GM19193 (cell line): Measurements from ENCODE around the gene KRT73.

Experiments used
- POLR2A ChIP-seq: IDR thresholded peaks from 4 replicates; pipeline ENCODE4 v1.6.1; 2011; ENCODE audit not compliant: insufficient read depth, insufficient read length; ENCODE audit errors: extremely low read depth

Gene KRT73

DNA sequence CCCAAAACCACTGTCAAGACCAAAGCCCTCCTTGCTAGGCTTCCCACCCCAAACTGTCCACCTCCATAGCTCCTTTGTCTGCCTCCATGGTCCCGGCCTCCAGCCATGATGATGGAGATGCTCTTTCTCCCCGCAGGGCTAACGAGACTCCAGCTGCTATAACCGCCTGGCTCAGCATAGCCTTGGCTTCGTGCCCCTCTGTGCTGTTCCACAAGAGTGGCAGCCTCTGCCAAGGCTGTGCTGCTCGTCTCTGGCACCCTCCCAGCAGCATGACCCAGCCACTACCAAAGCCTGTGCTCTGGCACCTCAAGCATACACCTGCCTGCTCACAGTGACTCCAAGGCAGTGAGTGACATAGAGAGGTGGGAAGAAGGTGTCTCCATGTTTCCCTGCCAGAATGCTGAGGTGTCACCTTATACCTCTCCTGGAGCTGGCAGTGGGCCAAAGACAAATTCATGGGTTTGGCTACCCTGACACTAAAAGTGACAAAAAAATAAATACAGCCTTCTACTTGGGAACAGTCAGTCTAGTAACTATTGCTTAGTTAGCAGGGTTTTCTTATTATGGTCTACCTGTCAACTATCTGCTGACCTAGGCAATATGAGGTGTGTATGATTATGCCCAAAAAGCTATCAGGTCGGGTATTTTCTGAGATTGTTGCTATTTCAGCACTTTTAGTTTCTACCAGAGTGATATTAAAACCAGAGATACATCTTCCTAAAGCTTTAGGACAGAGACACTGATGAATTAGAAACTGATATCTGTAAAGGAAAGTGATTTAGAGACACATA is 16.1 kb upstream of the KRT73 start:
- no peak for TF ChIP-seq POLR2A

DNA sequence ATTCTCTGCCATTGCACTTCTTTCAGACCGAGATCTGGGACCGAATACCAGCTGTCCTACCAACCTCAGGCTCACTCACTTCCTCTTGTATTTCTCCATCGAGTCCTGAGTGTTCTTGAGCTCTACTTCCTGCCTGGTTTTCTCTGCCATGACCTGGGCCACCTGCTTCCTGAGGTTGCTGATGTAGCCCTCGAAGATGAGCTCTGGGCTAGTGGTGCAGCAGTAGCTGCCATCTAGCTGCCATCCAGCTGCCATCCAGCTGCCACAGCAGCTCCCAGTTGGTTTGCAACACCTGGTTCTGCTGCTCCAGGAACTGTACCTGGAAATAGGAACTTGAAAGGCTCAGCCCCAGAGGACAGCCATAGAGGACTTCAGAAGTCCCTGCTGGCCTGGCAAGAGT is 15.0 kb upstream of the KRT73 start:
- no peak for TF ChIP-seq POLR2A

DNA sequence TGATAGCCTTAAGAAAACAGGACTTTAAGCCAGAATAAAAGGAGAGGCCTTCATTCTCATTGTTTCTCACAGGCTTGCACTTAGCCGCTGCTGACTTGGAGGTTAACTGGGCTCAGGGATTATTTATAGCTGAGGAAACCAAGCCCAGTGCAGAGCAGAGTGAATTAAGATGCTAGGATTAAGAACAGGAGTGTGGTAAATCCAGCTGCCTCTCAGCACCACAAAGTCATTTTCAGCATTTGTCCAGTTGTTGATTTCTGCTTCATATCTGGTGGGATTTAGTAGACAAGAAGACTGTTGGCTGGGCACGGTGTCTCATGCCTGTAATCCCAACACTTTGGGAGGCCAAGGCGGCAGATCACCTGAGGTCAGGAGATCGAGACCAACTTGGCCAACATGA is 14.3 kb upstream of the KRT73 start:
- TF ChIP-seq POLR2A: no peak

- TF ChIP-seq POLR2A: no peak
These were observed 13.5 kb upstream of the KRT73 start for GRCh38 chr12:52631676-52632459.

DNA sequence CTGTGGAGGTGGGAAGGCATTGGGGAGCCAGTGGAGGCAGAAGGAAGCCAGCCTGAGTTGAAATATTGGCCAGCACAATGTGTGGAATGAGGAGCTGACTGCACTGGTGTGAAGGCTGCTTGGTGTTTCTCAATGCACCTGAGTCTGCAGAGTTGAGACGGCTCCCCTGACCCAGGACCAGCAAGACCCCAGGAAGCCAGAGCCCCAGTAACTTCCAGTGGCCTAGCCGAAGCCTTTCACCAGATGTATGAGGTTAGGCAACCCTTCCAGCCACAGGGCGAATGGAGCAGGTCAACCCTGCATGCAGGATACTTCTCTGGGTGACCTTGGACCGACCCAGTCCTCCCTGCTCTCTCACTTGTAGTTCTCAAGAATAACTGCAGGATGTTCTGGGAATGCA is 12.9 kb upstream of the KRT73 start:
- no peak for TF ChIP-seq POLR2A

- no peak for TF ChIP-seq POLR2A
These were observed 12.3 kb upstream of the KRT73 start for GRCh38 chr12:52630599-52631200.

GRCh38 chr12:52630008-52630500 is 11.7 kb upstream of the KRT73 start:
- no peak for TF ChIP-seq POLR2A

DNA sequence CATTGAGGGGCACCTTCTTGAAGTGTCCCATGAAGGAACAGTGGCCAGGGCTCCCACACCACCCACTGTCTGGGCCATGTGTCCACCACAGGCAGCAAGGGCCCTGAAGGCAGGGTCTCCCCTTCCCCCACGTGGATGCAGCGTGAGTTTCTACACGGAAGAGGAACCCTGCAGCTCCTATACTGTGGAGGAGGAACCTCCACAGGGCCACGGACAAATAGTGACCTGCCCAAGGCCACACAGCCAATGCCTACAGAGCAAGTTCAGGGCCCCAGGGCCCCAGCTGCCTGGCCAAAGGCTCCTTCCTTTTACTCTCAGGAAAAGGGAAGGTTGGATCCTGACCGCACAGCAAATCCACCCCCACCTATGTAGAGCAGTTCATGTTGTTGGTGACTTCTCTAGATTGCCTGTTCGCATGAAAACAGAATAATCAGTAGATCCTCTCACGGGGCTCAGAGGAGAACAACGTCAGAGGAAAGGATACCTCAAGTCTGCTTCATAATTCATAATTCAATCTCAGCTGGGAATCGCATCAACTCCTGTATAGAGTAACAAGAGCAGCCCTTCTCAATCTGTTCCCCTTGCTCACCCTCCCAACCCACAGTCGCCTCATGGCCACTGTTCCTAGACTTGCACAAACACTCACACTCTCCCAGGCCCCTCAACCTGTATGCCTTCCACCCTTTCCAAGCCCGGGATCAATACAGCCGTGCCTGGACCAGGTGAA is 11.1 kb upstream of the KRT73 start:
- TF ChIP-seq POLR2A: no peak

DNA sequence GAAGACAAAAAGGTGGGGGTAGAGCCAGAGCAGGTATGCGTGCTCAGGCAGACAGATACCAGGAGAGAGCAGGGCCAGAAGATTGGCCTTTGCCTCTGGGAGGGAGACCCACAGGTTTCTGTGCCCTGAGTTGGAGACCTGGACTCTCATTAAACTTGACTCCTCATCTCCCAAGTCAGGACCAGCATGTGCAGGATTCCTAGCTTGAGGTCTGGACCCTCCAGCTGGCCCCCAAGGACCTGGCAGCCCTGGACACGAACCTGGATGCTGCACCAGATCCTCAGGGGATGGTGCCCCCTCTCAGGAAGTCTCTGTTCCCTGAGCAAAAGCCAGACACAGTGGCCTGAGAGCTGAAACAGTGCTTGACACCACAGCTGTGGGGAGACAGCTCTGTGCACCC is 10.5 kb upstream of the KRT73 start:
- no peak for TF ChIP-seq POLR2A

DNA sequence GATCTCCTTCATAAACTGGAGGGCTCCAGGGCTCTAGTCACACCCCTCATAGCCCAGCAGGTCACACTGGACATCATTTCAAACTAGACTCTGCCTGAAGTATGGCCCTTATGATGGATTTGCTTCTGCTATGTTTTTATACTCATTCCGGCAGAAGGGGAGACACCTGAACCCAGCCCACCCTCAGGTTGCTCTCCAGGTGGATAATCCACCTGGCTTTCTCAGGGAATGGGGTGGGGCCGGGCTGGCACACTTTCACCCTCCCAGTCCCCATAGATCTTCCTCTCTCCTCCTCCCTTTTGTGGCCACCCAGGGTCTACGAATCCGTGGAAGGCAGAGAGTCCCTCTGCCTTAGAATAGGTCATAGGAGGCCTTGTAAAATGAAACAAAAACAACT is 9.8 kb upstream of the KRT73 start:
- TF ChIP-seq POLR2A: no peak

DNA sequence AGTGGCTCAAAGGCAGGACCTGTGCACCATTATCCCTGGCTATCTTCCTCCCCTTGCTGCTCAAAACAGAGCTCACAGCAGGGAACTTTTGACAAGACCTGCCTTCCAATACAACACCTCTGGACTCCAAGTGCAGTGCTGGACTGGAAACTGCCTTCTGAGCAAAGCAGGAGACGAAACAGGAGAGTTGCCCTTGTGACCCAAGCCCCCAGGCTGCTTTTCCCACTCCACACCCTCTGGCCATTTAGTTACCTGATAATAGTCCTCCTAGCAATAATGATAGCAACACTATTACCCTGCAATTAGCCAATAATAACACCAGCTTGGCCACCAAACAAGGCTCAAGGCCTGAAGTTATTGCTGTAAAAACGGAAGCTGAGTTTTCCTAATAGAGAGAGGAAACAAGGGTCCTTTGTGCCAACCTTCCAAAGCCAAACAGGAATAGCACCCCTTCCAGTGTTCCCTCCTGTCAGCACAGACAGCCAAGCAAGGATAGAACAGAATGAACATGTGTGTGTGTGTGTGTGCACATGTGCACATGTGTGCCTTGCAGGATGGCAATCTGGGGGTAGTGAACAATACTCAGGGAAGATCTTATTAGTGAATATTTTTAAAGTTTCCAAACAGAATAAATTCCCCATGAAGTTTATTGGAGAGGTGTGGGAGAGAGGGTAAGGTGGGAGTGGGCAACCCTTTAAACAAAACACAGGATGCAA is 9.2 kb upstream of the KRT73 start:
- no peak for TF ChIP-seq POLR2A

DNA sequence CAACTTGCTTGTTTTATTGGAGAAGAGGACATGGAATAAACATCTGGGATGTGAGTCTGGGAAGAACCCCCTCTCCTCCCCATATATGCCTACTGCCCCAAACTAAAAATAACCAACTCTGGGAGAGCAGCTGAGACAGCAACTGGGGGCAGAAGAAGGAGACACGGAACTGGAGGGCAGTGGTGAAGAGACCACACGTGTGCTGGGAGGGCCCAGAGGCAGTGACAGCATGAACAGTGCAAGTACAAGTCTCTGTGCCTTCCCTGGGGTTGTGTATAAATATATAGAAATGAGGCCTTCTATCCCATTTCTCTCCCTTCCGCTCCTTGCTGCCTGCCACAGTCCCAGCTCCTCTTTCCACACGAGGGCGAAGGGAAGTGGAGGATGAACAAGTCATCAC is 4.0 kb upstream of the KRT73 start:
- TF ChIP-seq POLR2A: no peak

DNA sequence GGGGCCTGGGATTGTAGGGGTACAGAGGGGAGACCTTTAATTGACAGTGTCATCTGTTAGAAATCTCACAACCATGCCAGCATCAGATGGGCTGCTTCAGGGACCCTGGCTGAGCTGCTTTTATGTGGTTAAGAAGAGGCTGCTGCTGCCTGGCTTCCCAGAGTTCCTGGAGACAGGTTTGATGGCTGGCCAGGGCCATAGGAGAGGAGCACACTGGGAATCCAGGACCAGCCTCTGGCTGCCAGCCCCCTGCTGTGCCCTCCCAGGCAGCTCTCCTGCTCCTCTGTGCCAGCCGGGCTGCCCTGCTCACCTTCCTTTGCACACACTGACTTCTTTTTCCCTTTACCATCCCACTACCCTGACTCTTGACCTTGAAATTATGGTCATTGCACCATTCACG is 507 bp upstream of the KRT73 start:
- TF ChIP-seq POLR2A: no peak

- no peak for TF ChIP-seq POLR2A
These were observed 965 bp downstream of the KRT73 start for GRCh38 chr12:52617403-52617785.
